GM21528 (cell line): ENCODE data around the gene DAPK3.
"Not testable (repeated sequence)": the region's sequence is repeated elsewhere in the genome, so short reads cannot be mapped to it uniquely, and the experiment has no call there.

Source experiments
- ATAC-seq: cut with Tn5 transposase; IDR thresholded peaks from one replicate; pipeline ENCODE4 v1.9.1; 2021; ENCODE audit warnings: mild to moderate bottlenecking, moderate library complexity; ENCODE audit not compliant: unreplicated experiment, low FRiP score

The DAPK3 gene

DNA sequence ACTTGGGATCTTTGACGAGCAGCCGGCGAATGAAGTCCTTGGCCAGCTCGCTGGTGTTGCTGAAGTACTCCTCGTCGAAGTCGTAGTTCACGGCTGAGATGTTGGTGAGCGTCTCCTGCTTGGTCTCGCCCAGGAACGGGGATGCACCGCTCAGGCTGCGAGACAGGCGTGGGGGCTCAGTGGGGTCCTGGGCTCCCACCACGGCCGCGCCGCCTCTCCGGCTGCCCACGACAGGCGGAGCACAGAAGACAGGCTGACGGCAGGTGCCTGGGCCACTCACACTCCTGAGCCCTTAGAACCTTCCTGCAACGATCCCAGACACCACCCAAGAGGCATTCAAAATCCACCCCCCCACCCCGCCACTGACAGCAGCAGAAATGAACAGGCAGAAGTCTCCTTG lies 9.9 kb downstream of the DAPK3 start:
- ATAC-seq: no peak

DNA sequence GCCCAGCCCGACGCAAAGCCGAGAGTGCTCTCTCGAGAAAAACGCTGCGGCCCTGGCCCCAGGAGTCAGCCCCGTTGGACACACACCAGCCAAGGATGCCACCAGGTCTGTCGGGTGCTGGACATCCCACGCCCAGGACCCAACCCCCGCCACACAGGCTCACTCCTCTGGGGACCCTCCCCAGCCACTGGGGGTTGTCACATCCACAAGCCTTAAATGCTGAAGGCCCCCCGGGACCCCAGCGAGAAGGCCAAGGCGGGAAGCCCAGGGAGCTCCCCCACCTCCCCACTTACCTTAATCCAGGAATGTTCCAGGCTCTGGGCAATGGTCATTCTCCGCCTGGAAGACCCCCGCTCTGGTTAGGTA lies 11.2 kb downstream of the DAPK3 start:
- ATAC-seq: no peak

DNA sequence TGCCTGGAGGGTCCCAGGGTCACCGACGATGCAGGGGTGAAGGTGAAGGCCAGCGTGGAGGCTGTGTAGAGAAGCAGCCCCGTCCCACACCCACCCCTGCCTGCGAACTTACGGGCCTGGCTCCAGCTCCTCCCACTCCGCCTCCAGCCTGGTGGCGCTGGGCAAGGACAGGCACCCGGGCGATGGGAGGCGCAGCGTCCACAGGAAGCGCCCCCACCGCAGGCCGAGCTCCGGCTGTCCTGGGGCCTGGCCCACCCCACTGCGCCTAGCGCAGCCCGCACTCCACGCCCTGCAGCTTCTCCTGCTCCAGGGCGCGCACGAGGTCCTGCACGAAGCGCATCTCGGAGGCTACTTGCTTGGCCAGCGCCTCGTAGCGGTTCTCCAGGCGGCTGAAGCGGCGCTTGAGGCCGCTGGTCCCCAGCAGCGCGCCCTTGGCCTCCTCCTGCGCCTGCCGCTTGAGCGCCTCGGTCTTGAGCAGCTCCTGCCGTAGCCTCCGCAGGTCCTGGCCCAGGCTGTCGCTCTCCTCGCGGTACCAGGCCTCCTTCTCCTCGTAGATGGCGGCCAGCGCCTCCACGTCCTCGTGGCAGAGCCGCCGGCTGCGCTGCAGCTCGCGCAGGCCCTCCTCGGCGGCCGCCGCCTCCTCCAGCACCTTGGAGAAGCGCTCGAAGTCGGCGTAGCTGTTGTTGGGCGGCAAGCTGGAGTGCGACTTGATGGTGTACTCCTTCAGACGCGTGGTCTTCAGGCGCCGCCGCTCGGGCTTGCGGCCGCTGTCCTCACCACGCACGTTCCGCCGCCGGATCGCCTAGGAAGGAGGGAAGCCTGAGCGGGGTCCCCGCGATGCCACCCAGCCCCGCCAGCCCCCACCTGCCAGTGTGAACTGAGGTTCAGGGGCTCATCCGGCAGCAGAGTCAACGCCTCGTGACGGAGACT lies 11.8 kb downstream of the DAPK3 start:
- no peak for ATAC-seq

DNA sequence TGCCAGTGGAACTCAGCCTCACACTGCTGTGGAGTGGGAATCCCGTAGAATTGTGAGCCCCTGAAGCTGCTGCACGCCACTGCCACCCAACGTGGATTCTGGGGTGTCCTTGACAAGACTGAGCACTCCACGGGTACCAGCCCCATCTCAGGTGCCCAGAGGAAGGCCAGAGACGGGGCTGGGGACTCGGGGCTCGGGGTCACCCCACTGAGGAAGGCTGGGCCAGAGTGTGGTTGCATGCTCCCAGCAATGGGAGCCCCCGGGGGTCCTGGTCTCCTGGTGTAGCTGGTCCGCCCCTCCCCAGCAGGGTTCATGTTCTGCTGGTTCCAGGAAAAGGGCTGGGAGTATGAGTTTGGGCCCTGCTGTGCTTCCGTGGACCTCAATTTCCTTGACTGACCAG lies 15.2 kb downstream of the DAPK3 start:
- ATAC-seq: no peak

DNA sequence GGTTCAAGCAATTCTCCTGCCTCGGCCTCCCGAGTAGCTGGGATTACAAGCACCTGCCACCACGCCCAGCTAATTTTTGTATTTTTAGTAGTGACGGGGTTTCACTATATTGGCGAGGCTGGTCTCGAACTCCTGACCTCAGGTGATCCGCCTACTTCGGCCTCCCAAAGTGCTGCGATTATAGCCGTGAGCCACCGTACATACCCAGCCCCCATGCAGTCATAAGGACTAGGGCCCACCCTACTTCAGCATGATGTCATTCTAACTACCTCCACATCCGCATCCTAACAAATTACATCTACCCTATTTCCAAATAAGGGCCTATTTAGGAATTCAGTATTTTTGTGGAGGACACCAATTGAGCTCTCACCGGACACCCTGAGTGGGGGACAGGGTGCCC lies 15.6 kb downstream of the DAPK3 start:
- not testable (repeated sequence) for ATAC-seq

DNA sequence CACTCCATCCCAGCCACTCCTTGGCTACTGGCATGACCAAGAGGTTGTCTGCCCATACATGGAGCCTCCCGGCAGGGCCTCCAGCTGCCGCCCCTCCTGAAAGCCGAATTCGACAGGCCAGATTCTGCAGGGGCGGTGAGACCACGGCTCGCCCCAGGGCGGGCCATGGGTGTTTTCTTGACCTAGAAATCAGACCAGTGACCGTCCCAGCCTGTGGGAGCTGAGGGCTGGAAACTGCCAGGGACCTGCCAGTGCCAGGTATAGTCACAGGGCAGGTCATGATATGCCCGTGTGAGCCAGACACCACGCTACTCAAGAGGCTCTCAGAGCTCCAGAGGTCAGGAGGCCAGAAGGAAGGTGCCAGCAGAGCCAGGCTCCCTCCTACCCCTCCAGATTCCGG lies 16.8 kb downstream of the DAPK3 start:
- no peak for ATAC-seq

DNA sequence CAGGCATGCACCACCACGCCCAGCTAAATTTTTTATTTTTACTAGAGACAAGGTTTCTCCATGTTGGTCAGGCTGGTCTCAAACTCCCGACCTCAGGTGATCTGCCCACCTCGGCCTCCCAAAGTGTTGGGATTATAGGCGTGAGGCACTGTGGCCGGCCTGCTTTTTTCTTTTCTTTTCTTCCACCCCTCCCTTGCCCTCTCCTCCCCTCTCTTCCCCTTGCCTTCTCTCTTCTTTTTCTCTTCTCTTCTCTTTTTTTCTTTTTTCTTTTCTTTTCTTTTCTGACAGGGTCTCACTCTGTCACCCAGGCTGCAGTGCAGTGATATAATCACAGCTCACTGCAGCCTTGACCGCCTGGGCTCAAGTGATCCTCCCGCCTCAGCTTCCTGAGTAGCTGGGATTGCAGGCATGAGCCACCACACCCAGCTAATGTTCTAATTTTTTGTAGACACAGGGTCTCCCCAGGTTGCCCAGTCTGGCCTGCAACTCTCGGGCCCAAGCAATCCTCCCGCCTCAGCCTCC lies 18.1 kb downstream of the DAPK3 start:
- not testable (repeated sequence) for ATAC-seq

DNA sequence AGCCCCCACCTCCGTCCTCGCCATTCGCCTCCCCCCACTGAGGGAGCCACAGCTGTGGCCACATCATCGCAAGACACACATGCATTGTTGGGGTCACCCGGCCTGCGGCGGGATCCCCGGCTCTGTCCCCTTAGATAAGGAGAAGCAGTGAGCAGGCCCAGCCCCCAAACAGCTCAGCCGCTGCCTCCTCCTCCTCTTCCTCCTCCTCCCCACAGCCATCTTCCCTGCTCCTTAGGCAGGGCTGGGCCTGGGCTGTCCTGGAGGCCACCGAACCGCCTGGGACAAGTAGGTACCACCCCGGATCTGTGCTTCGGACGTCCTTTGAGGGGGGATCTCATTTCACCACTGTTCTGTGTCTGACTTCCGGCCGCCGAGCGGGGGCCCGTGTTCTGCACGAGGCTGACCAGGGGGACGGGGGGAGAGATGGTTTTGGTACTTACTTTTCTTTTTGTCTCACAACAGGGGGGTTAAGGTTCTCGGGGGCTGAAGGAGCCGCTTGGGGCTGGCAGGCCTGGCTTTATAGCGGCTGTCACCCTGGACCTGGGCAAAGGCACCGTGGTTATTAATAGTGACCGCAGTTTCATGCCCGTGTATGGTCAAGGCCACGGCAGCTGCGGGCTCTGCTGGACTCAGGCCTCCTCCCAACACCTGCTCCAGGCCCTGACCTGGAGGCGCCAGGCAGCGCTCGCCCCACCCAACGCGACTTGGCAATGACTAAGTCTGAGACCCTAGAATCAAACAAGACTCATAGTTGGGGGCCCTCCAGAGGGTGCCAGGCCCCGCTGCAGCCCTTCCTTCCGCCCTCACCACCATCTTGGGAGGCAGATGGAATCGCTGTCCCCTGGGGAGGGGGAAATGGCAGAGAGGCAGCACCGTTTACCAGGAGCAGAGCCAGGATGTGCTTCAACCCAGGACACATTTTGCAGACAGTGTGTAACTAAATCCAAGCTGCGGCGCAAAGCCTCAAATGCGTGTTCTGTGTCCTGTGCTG lies 19.7 kb downstream of the DAPK3 start:
- no peak for ATAC-seq

DNA sequence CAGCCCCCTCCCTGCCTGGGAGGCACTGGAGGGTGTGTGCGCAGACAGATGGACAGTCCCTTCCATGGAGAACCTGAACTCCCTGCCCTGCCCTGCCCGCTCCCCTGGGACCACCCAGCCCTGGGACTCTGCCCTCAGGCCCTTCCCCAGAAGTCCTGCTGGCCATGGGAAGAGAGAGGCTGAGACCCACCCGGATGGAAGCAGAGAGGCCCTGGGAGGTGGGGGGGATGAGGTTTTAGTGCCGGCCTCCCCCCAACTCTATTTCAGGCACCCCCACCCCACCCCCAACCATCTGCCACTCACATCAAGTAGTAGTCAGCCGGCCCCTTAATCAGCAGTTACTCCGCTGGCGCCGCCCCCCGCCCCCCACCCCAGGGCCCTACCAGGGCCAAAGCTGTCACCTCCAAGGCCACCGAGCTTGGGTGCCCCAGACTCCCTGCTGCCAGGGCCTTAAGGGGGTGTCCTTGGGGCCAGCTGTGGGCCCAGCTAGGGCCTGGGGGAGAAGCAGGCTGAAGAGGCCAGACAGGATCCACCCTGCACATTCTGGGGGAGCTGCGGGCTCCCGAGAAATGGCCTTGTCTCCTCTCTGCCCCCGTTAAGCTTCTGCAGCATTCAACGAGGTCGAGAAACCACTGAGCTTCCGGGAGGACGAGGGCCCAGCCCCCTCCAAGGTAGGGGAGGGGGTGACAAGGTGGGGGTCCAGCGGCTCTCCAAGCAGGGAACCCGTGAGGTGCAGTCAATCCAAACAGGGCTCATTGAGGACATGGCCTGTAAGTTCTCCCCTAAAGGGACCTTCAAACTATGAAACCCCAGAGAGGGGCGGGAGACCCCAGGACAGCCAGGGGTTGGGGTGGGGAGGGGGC lies 20.7 kb downstream of the DAPK3 start:
- no peak for ATAC-seq

DNA sequence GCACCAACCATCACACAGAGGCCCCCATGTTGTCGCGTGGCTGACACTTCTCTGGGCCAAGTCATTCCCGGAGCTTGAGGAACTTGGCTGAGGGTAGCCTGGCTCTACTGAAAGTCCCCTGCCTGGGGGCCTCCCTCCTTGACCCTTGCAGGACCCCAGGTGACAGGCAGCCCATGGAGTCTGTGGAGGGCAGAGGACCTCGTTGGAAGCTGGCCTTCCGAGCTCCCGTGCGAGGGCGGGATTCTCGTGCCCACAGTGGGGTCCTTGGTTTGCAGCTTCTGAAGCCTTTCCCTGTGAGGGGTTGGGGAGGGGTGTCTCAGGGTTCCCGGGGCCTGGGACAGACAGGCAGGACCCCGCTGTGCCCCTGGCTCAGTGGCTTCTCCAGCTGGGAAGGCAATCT lies 21.6 kb downstream of the DAPK3 start:
- no peak for ATAC-seq

DNA sequence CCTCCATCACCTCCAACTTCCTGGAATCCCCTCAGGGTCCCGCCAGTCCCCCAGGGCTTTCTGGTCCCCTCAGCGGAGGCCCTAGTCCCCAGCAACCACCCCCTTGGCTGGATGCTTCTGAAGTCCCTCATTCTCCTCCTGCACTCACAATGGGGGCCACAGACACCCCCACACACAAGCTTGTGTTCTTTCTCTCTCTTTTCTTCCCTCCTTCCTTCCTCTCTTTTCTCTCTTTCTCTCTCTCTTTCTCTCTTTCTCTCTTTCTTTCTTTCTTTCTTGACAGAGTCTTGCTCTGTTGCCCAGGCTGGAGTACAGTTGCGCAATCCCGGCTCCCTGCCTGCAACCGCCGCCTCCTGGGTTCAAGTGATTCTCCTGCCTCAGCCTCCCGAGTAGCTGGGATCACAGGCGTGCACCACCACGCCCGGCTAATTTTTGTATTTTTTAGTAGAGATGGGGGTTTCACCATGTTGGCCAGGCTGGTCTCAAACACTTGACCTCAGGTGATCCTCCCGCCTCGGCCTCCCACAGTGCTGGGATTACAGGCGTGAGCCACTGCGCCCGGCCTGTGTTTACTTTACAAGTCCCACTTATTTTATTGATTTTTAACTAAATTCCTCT lies 23.5 kb downstream of the DAPK3 start:
- ATAC-seq: not testable (repeated sequence)

DNA sequence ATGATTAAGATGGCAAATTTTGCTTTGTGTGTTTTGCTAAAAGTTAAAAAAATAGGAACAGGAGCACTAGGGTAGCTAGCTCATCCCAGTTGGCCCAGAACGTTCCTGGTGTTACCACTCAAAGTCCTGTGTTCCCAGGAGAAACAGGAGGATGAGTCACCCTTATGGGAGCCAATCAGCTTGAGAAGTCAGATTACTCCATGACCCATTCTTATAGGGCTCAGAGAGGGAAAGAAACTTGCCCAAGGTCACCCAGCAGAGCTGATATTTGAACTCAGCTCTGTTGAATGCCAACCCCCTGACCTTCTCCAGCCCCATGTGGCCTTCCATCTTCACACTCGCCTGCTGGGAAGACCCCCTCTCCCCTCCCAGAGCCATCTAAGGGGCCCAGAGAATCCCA lies 25.1 kb downstream of the DAPK3 start:
- no peak for ATAC-seq

DNA sequence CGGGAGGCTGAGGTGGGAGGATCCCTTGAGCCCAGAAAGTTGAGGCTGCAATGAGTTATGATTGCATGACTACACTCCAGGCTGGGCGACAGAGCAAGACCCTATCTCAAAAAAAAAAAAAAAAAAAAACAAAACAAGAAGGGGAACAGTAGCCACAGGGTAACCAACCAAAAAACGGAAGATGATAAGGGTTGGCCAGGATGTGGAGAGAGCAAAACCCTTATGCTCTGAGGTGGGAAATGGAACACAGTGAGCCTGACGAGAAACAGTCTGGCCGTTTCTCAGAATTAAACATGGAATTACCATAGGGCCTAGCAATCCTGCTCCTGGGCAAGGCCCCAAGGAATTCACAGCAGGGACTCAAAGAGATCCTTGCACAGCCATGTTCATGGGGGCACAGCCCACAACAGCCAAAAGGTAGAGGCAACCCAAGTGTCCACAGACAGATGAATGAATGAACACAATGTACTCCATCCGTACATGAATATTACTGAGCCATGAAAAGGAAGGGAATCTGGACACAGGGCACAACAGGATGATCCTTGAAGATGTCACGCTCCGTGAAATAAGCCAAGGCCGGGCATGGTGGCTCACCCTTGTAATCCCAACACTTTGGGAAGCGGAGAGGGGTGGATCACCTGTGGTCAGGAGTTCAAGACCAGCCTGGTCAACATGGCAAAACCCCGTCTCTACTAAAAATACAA lies 26.7 kb downstream of the DAPK3 start:
- no peak for ATAC-seq

DNA sequence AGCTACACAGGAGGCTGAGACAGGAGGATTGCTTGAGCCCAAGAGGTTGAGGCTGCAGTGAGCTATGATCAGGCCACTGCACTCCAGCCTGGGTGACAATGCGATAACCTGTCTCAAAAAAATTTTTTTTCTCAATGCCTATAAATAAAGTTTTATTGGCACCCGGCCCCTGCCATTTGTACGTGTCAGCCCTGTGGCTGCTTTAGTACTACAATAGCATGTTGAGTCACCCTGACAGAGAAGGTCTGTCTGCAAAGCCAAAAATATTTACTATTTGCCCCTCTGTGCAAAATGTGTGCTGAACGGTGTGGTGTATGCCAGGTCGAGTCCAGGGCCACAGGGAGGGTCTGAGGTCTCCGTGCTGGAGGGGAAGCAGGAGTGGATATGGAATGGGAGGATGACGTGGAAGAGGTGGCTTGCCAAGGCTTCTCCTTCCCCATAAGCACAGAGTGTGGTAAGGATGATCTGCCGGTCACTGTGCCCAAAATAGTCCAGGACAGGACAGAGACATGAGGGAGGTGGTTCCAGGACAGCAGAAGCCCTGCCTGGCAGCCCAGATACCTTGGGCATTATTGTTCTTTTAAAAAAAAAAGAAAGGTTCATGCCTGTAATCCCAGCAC lies 28.0 kb downstream of the DAPK3 start:
- ATAC-seq: no peak

DNA sequence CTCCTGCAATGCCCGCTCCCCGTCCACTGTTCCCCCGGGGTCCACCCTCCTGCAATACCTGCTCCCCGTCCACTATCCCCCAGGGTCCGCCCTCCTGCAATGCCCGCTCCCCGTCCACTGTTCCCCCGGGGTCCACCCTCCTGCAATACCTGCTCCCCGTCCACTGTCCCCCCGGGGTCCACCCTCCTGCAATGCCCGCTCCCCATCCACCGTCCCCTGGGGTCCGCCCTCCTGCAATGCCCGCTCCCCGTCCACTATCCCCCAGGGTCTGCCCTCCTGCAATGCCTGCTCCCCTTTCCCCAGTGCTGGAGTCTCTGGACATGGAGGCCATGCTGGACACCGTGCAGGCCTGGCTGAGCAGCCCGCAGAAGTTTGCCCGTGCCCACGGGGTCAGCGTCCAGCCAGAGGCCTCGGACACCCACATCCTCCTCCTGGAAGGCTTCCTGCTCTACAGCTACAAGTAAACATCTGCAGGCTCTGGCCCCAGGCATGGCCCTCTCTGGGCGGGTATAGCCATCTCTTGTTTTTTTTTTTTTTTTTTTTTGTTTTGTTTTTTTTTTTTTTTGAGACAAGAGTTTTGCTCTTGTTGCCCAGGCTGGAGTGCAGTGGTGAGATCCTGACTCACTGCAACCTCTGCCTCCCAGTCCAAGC lies 32.5 kb downstream of the DAPK3 start:
- not testable (repeated sequence) for ATAC-seq

DNA sequence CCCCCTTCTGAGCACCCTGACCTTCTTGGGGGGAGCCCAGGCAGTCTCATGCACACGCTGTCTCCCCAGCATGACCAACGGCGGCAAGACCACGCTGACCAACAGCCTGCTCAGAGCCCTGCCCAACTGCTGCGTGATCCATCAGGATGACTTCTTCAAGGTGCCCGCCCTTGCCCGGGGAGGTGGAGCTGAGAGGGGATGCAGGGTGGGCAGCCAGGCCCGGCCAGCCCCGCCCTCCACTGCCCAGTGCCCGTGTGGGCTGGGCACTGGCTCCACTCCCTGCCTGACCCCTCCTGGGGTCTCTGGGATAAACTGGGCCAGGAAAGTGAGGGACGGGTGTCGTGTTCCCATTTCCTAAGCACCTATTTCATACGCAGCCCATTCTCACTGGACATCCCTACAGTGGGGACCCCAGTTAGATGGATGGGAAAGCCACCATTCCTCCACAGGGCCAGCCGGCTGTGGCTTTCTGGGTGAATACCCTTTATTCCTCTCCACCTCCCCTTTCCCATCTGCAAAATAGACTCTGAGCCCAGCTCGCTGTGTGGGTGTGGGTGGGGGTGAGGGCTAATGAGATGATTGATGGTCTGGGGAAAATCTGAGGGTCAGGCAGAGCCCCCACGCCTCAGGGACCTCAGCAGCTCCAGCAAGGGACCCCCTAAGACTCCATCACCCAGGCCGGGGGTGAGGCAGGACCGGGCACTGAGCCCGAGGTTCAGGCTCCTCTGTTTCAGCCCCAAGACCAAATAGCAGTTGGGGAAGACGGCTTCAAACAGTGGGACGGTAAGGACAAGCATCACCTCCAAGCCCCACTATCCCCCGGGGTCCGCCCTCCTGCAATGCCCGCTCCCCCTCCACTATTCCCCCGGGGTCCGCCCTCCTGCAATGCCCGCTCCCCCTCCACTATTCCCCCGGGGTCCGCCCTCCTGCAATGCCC lies 34.1 kb downstream of the DAPK3 start:
- ATAC-seq: no peak
